NCI-H2227 (cell line): ENCODE measurements around the gene OMP.
"Not testable (repeated sequence)": the region's sequence is repeated elsewhere in the genome, so short reads cannot be mapped to it uniquely, and the experiment has no call there.

Experiments used
- DNase-seq: peaks from one replicate; lab custom pipeline; 2025; ENCODE audit not compliant: unreplicated experiment; lab: John Stamatoyannopoulos, UW

OMP gene

DNA sequence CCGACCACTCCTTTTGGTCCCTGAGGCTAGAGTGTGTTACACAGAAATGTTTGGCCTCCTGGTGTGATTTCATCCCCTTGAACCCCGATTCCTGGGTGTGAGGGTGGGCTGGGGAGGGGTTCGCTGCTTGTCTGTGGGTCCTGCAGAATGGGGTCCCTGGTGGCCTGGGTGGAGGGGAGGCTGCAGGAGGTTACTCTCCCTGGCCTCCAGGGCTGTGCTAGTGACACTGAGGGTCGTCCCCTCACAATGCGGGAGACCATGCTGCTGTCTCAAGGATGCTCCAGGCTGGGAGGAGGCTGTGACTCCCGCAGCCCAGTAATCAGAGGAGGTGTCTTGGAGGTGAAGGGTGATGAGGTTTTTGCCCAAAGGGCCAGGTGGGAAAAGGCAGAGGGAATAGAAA is 17.0 kb upstream of the OMP start:
- no peak for DNase-seq

DNA sequence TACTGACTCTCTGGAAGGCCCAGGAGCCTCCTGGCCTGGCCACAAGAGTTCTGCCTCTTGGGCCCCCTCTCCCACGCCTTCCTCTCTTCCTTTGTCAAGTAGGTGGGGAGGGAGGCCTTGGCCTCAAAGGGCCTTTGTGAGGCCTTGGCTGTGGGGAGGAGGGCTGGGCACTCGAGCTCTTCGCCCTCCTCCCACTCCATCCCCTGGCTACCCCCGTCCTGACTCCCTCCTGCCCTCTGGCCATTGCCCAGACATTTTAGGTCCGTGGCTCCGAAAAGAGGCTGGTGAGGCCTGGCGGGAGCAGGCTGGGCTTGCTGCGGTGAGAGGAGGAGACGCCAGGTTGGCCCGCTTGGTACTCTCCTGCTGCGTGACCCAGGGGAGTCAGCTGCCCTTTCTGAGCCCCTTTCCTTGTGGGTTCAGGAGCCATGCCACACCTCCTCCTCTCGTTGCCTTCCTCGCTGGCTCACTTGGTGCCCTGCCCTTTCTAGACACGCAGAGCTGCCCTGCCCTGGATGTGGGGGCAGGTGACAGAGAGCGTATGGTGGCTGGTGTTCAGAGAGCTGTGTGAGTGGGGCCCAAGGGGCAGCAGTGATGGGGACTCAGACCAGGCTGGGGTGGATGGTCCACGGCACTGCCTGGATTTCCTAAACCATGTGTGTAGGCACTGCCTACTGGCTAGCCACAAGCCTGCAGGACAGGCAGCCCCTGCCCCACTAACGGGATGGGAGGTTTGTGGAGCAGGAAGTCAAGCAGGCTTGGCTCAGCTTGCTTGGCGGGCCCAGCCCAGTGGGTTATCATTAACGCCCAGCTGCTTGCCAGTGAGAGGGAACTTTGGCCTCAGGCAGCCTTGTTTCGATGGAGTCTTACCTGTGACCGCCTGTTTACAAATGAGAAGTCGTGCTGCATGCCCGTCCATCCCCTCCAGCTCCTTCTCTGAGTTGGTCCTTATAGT is 15.8 kb upstream of the OMP start:
- DNase-seq = no peak

DNA sequence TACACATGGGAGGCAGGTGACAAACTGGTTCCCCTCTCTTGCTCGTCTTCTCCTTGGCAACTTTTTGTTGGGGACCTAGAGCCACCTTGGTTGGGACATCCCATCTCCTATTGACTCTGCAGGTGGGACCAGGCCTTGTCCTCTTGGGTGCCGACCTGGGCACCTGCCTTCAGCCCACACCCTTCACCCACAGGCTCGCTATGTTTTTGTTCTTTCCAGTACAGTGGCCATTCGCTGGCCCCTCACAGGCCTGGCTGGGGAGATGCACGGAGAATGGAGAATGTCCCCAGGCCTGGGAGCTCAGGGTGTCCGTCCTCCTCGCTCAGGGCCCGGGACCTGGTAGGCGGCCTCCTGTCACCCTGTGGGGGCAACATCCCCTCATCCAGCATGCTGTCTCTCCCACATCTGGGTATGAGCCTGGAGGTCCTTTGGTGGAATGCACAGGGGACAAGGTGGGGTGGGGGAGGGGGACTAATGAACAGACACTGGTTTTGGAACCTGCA is 14.9 kb upstream of the OMP start:
- DNase-seq = no peak

DNA sequence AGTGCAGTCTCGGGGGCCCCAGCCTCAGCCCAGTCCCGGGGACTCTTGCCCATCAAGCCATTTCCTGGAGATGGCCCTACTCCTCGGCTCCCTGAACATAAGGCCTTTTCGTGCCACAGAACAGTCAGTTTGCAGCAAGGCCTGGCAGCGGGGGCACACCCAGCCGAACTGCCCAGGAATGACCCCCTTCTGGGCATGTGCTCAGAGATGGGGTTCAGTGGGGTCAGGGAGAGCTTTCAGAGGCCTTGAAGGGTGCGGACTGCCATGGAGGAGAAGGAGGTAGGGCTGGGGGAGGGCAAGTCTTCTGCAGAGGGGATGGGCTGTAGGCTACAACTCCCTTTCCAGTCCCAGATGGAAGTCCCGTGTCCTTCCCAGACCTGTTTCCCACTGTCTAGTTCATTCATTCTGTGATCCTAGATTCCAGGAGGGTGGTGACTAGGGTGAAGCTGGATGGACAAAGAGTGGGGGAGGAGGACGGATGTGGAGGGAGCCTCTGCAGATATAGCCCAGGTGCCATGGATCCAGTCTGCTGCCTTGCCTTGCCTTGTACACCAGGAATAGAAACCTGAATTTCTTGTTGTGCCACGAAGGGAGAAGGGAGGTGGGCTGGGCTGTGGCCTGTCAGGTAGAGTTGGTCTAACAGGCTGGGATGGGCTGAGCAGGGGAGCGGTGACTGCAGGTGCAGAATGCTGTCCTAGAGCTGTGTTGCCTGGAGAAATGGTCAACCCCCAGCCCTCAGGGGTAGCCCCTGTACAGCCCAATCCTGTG is 14.2 kb upstream of the OMP start:
- no peak for DNase-seq

DNA sequence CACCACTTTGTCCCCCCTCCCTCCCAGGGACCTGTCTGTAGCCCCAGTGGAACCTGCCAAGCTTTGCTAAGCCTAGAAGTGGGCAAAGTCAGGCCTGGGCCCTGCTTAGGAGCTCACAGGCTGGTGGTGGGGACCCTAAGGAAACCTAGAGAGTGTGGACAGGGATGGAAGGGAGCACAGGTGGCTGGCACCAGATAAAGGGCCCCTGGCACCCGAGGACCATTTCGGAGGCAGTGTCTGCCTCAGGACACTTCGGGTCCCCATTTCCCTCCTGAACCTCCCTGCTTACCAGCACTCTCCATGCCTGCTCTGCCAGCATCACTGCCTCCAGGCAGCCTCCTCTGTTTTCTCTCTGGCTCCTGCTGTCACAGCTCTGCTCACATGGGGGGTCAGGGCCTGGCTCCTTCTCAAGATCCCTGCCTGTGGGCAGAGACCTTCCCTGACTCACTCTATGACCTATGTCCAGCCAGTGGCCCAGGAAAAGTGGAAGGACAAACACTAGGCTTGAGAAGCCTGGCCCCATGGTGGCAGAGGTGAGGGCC is 13.6 kb upstream of the OMP start:
- DNase-seq = no peak

DNA sequence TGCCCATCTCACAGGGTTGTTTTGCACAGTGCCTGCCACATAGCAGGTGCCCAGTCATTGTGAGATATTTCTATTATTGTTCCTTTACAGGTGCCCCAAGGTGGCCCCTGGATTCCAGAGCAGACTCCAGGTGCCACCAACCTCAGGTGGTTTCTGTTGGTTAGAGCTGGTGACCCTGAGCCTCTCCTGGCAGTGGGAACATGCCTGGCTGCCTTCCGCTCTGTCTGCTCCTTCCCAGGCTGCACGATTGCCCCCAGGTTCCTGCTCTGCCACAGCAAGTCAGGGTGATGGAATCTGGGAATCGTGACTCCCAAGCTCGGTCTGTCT is 12.6 kb upstream of the OMP start:
- DNase-seq = no peak

DNA sequence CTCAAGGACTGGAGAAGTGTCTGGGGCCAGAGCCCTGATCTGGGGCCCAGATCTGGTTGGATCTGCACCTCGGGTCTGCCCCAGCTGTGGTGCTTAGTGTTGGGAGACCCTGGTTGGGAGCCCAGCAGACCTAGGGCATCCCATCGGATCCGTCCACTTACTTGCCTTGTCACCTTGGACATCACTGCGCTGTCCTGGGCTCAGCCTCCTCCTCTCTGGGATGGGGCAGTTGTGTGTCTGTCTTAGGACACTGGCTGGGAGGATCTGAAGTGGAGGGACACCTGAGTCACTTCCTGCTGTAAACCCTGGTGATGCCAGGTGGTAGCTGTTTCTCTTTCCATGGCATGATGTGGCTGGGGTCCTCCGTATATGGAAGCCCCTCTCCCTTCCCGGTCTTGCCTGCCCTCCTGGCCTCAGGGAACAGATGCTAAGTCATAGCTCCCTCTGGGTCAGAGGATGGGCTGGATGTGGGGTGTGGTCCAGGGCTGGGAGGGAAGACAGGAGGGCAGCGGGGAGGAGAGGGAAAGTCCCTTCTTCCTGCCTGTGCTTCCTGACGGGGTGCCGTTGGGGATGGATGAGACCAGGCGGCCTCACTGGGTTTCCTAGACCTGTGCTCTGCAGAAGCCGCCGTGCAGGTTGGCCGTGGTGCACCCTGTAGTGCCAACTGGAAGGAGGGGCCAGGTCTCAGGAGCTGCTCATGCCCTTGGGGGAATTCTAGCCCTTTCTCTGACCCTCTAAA is 12.1 kb upstream of the OMP start:
- DNase-seq = no peak

DNA sequence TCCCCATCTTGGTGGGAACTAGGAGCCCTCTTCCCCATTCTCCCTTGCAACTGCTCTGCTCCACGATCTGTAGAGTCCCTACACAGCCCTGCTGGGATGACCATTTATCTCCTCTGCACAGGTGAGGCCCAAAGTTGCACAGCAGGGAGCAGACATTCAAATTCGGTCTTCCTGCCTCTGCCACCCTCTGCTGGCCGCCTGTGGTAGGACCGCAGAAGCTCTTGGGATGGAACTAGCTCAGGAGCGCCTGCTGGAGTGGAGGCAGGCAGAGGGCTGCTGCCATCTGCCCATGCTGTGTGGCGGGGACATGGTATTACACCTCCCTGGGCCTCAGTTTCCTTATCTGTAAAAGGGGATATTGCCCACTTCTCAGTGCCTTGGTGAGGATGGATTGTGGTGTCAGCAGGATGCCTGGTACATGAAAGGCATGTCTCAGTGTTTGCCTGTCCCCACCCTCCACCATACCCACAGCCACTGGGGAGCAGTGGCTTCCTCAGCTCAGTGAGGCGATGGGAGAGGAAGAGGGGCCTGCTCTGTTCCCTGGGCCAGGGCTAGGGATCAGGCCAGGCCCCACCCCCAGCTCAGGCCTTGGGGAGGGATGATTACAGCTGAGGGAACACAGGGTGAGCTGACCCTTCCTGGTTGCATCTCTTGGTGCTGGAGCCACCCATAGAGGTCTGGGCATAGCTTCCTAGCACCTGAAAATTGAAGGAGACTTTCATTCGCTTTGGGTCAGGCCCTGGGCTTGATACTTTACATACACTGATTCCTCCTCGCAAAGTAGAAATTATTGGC is 11.3 kb upstream of the OMP start:
- DNase-seq = peak; percentile 81

DNA sequence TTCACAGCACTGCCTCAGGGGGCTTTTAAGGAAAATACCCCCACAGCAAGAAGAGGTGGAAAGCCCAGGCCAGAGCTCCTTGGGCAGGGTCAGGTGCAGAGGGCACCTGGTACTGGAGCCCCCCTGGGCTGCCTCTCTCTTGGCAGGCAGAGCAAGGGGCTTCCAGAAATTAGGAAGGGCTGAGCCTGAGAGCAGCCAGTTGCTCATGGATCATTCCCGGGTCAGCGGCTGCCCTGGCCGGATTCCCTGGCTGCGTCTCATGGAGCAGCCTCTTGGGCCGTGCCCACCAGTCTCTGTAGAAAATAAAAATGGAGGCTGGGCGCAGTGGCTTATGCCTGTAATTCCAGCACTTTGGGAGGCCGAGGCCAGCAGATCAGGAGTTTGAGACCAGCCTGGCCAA is 10.3 kb upstream of the OMP start:
- no peak for DNase-seq

DNA sequence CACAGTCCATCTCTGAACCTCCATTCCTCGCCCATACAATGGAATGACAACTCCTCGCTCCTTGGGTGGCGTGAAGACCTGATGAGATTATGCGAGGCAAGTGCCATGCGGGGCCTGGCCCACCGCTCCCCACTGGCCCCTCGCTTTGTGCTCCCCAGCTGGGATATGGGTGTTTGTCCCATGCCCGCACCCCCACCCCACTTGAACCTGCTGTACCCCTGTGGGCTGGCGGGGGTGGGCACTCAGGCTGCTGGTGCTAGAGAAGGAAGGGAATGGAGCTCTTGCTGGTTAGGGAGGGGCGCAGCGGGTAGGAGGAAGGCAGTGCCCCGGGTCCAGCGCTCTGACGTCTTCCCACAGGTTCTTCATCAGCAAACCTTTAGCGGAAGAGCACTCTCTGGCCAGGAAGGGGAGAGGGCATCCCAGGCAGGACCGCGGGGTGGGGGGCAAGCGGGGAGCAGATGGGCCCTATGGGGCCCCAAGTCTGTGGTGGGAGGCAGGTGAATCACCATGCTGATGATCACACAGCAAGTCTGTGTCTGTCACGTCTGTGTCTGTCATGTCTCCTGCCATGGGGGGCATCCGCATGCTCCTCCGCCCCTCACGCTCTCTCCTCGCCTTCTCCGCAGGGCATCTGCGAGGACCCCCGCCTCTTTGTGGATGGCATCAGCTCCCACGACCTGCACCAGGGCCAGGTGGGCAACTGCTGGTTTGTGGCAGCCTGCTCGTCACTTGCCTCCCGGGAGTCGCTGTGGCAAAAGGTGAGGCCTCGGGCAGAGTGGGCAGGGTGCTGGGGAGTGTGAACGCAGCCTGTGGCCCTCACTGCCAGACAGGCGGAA is 9.4 kb upstream of the OMP start:
- no peak for DNase-seq

DNA sequence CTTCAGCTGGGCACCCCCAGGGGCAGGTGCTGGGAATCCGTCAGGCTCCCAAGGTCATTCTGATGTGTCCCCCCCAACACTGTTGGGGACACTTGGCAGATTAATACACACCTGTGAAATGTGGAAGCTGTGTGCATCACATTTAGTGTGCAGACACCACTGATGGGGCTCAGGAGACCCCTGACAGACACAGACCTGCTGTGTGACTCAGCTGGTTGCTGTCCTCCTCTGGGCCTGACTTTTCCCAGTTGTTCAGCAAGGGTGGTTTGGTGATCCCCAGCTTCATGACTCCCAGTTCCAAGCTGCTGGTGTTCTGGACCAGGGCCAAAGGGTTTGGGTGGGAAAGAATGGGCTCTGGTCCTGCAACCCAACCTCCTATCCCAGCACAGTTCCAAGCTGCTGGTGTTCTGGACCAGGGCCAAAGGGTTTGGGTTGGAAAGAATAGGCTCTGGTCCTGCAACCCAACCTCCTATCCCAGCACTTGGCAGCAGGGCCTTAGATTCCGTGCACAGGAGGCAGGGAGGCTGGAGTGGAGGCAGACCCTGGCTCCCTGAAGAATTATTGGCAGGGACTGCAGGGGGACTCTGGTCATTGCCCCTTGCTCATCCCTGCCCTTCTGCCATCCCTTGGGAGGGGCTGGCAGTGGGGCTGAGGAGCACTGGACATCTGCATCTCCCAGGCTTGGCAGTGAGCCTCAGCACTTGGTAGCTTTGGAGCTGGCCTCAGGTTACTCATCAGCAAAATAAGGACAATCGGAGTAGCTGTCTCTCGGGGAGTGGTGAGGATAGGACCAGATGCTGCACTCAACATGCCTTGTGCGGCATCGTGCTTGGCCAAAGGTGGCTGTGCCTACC is 8.4 kb upstream of the OMP start:
- no peak for DNase-seq

DNA sequence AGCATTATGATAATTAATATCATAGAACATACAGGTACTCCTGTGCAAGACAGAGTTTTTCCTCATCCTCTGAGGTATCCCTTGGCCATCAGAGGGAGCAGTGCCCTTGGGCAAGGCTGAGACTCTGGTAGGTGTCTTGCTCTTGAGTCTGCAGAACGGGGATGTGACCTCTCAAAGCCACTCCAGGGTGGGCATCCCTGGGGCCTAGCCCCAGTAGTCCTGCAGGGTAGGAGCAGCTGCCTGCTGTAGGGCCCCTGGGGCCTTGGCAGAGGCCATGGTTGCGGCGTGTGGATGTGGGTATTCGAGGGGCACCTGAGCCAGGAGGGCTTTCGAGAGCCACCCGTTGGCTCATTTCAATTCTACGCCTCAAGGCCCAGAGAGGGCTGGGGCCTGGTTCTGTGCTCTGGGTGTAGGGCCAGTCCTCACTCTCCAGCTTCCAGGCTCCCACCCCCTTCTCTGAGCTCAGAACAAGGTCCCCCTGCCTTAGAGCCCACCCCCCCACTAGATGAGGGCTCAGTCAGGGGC is 7.7 kb upstream of the OMP start:
- no peak for DNase-seq

DNA sequence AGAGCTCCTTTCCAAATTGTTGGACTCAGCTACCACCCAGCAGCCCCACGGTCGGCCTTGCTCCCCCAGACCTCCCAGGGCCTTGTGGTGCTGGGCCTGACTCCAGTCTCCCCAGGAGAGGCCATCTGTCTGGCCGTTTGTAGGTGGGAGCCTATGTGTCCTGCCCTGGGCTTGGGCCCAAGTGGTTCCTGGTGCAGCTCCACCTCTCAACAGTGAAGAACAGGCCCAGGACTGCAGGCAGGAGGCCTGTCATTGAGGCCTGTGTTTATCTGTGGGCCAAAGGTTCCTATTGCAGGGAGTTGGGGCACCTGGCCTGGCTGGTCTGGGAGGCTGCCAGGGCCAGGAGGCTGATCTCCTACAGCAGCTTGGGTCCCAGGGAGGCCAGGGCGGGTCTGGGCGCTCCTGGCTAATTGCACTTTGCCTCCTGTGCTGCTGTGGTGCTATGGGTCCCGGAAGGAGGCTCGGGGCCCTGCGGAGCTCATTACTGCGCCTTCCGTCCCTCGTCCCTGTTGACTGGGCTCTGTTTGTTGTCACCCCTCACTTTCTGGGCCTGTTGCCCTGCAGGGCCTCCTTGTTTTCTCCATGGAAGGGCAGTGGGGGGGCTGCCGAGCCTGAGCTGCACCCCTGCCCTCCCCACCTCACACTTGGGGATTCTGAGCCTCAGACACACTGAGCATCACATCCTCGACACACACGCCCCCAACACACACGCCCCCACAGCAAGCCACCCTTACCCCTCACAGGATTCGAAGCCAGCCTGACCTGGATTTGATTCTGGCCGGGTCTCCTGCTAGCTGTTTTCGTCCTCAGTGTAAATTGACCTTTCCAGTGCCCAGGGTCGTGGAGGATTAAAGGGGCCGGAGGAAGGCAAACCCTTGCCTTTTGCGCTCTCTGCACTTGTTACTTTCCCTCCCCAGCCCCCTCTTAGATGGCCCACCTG is 6.8 kb upstream of the OMP start:
- DNase-seq = no peak

DNA sequence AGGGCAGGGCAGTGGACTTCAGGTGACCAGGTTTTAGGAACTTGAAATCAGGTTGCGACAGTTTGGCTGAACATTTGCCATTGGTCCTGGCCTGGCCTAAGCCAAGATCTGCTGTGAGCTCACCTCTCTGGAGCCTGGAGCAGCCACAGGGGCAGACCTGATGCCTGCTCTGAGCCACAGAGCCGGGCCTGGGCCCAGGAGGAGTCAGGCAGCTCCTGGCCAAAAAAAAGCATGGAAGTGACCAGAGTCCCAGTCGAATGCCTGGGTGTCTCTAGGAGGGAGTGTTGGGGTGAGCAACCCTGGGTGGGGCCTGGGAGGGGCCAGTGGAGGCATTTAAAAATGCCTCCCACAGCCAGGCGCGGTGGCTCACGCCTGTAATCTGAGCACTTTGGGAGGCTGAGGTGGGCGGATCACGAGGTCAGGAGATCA is 6.0 kb upstream of the OMP start:
- DNase-seq = no peak

DNA sequence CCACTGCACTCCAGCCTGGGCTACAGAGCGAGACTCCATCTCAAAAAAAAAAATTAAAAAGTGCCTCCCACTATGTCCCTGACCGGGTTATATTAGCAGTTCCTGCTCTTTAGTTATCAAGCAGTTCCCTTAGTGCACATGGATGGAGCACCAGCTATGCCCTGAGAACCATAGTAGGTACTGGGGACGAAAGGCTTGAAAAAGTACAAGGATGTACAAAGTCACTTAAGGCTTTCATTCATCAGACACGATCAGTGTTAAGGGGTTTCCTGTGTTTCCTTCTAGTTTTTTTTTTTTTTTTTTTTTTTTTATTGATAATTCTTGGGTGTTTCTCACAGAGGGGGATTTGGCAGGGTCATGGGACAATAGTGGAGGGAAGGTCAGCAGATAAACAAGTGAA is 5.5 kb upstream of the OMP start:
- not testable (repeated sequence) for DNase-seq

DNA sequence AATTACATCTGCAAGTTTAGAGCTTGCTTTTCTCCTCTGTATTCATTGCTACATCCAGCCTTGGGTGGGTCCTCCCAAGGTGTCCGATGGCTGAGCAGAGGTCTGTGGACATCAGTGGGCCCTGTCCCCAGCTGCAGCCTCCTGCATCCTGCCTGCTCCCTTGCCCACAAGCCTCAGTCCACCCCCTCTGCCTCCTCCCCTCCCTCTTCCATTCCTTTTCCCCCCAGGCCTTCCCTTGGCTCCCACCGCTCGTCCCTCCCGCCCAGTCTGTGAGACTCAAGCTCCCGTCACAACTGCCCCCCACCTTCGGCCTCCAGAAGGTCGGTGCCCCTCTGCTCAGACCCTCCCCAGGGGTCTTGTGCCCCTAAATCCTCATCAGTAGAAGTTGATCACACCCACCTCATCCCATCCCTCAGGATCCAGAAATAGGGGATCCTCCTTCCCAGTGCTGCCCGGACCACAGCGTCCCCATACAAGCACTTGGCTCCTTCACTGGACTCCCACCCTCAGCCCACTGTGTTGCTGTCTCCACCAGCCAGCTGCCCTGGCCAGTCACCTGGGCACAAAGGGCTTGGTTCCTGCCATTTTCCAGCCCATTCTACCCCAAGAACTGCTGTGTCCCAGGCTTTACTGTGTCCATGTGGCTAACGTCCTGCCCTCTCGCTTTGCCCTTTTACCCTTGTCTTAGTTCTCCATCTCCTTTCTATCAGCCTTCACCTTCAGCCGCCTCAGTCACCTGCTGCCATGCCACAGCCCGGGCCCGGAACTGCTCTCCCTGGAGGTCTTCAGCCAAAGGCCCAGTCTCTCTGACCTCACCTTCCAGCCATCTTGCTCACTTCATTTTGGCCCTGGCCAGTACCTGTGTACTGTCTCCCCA is 2.2 kb upstream of the OMP start:
- no peak for DNase-seq
